ENCODE measurements around the gene UGT1A8.

- TF ChIP-seq CTCF (IDR thresholded peaks at IDR 0.05; ENCODE audit: low read length) (no peak), EZH2 (IDR thresholded peaks at IDR 0.05; ENCODE audit: borderline replicate concordance, low read length) (no peak)
Measured at GRCh38 chr2:233795735-233796171, 178.3 kb downstream of the UGT1A8 start.
